HepG2 (cell line): ENCODE data around the gene CAPG. TPM values are rescaled to one million over a fixed set of nuclear protein-coding genes. Genes with fewer than 3 reads are reported as not detected.
A peak's percentile ranks its signal among the peaks of the same experiment; 100 is the strongest.

Experiments used
- AGO1 ChIP-seq: fragments of 200-400 bp; formaldehyde crosslinking; IDR thresholded peaks from 2 replicates; pipeline ENCODE4 v1.6.1; 2017; ENCODE audit warnings: mild to moderate bottlenecking, low read depth, low read length, moderate library complexity; ENCODE audit not compliant: poor library complexity, severe bottlenecking
- BCL3 ChIP-seq: sonication (generic); formaldehyde crosslinking; IDR thresholded peaks from 2 replicates; pipeline ENCODE4 v1.5.1; 2020; ENCODE audit warnings: mild to moderate bottlenecking, missing genetic modification reagents, moderate library complexity
- GFI1 ChIP-seq: sonication (generic); formaldehyde crosslinking; IDR thresholded peaks from 2 replicates; pipeline ENCODE4 v1.5.0; 2020; ENCODE audit warnings: missing genetic modification reagents, mild to moderate bottlenecking, borderline replicate concordance
- GTF2F1 ChIP-seq: fragments of 150-350 bp; IDR thresholded peaks from 2 replicates; pipeline ENCODE4 v1.6.1; 2014; ENCODE audit warnings: low read length
- HES4 ChIP-seq: sonication (generic); formaldehyde crosslinking; IDR thresholded peaks from 2 replicates; pipeline ENCODE4 v1.9.0; 2021; ENCODE audit warnings: mild to moderate bottlenecking, missing genetic modification reagents, borderline replicate concordance
- IRX3 ChIP-seq: sonication (generic); formaldehyde crosslinking; IDR thresholded peaks from 2 replicates; pipeline ENCODE4 v1.8.1; 2023; ENCODE audit warnings: mild to moderate bottlenecking, low read depth, missing genetic modification reagents, borderline replicate concordance
- KDM6A ChIP-seq: IDR thresholded peaks from 2 replicates; pipeline ENCODE4 v1.6.1; 2016; ENCODE audit warnings: low read depth
- POGZ ChIP-seq: sonication (generic); formaldehyde crosslinking; IDR thresholded peaks from 2 replicates; pipeline ENCODE4 v1.4.0; 2020; ENCODE audit warnings: mild to moderate bottlenecking, missing genetic modification reagents
- RXRB ChIP-seq: IDR thresholded peaks from 2 replicates; pipeline ENCODE4 v1.6.1; 2016; ENCODE audit warnings: borderline replicate concordance, missing genetic modification reagents, missing compliant biosample characterization
- SKI ChIP-seq: fragments of 450-650 bp; IDR thresholded peaks from one replicate; pipeline ENCODE4 v1.6.1; 2018; ENCODE audit warnings: mild to moderate bottlenecking; ENCODE audit not compliant: partially characterized antibody
- SNAPC5 ChIP-seq: sonication (generic); formaldehyde crosslinking; IDR thresholded peaks from 2 replicates; pipeline ENCODE4 v1.8.1; 2023; ENCODE audit warnings: mild to moderate bottlenecking, missing genetic modification reagents, borderline replicate concordance
- ZBTB14 ChIP-seq: sonication (generic); formaldehyde crosslinking; IDR thresholded peaks from 2 replicates; pipeline ENCODE4 v1.4.0; 2020; ENCODE audit warnings: missing genetic modification reagents
- ZC3H13 ChIP-seq: sonication (generic); formaldehyde crosslinking; IDR thresholded peaks from 2 replicates; pipeline ENCODE4 v1.8.1; 2023; ENCODE audit warnings: mild to moderate bottlenecking, missing genetic modification reagents, moderate library complexity
- ZNF20 ChIP-seq: sonication (generic); formaldehyde crosslinking; IDR thresholded peaks from 2 replicates; pipeline ENCODE4 v1.4.0; 2020; ENCODE audit warnings: mild to moderate bottlenecking, moderate library complexity, missing genetic modification reagents
- ZNF343 ChIP-seq: sonication (generic); formaldehyde crosslinking; IDR thresholded peaks from 2 replicates; pipeline ENCODE4 v1.4.0; 2020; ENCODE audit warnings: mild to moderate bottlenecking, missing genetic modification reagents
- ZNF503 ChIP-seq: sonication (generic); formaldehyde crosslinking; IDR thresholded peaks from 2 replicates; pipeline ENCODE4 v1.4.0; 2020; ENCODE audit warnings: missing genetic modification reagents
- ZNF549 ChIP-seq: sonication (generic); formaldehyde crosslinking; IDR thresholded peaks from 2 replicates; pipeline ENCODE4 v1.5.0; 2020; ENCODE audit warnings: missing genetic modification reagents
- ZNF639 ChIP-seq: conservative IDR thresholded peaks from 2 replicates; pipeline ENCODE4 v1.6.1; 2018; ENCODE audit warnings: missing genetic modification reagents
- ZNF720 ChIP-seq: sonication (generic); formaldehyde crosslinking; IDR thresholded peaks from 2 replicates; pipeline ENCODE4 v1.4.0; 2020; ENCODE audit warnings: missing genetic modification reagents
- ZNF737 ChIP-seq: sonication (generic); formaldehyde crosslinking; IDR thresholded peaks from 2 replicates; pipeline ENCODE4 v1.5.0; 2020; ENCODE audit warnings: missing genetic modification reagents, mild to moderate bottlenecking, borderline replicate concordance
- ZSCAN5A ChIP-seq: sonication (generic); formaldehyde crosslinking; IDR thresholded peaks from 2 replicates; pipeline ENCODE4 v1.8.0; 2022; ENCODE audit warnings: mild to moderate bottlenecking, missing genetic modification reagents, borderline replicate concordance
- ZZZ3 ChIP-seq: sonication (generic); formaldehyde crosslinking; IDR thresholded peaks from 2 replicates; pipeline ENCODE4 v1.4.0; 2020; ENCODE audit warnings: missing genetic modification reagents, mild to moderate bottlenecking, borderline replicate concordance
- polyA plus RNA-seq, 8 experiments: library from polyadenylated mRNA; depleted of rRNA in 3 of 8; stranded (reverse) in 7 of 8; unstranded in 1 of 8; fragments of >200 nt; fragmentation: Illumina TruSeq in 4 of 8; extraction: Trizol in 4 of 8; gene quantifications; 2 replicates each; pipeline versions ENCODE4 v1.2.1 to v1.2.3, GENCODE V29; 2011 to 2016; ENCODE audit warnings: low read depth in 4 of 8, missing spikeins in 1 of 8, mixed read lengths in 1 of 8; ENCODE audit not compliant: insufficient read depth in 1 of 8
- total RNA-seq, 5 experiments: library from RNA; depleted of rRNA; stranded (reverse); fragments of >200 nt; fragmentation: Illumina TruSeq; extraction: Trizol; gene quantifications; 2 replicates each; pipeline ENCODE4 v1.2.3, GENCODE V29; 2016; ENCODE audit warnings: low read depth in 1 of 5

CAPG gene
- total and polyA plus RNA-seq, 2 of the 13 experiments (the other 11 are each of a cell fraction or from before 2014, with no cell fraction given) = 12.7 to 18.2 TPM

GRCh38 chr2:85354286-85355072 is 55.7 kb downstream of the CAPG start, which contains the start of the genes ELMOD3 and RETSAT (continued):
- TF ChIP-seq ZBTB14 (no peak), GTF2F1 (peak; percentile 90), ZNF720 (CRISPR knock-in tag) (no peak), ZNF737 (CRISPR knock-in tag) (peak; percentile 94; the same call in 1 of the 2 replicates), ZZZ3 (CRISPR knock-in tag) (peak; percentile 95; the same call in 1 of the 2 replicates), ZSCAN5A (no peak), POGZ (CRISPR knock-in tag) (peak; percentile 78), ZNF503 (CRISPR knock-in tag) (peak; percentile 53), GFI1 (CRISPR knock-in tag) (peak; percentile 82), RXRB (CRISPR knock-in tag) (peak; percentile 87), AGO1 (no peak), ZNF639 (CRISPR knock-in tag) (0 out of 2 replicates have a peak, but pooled peaks have one; percentile 52), SNAPC5 (CRISPR knock-in tag) (no peak; the same call in 1 of the 2 replicates), BCL3 (CRISPR knock-in tag) (peak; percentile 92), ZNF20 (CRISPR knock-in tag) (peak; percentile 17; the same call in 1 of the 2 replicates), HES4 (CRISPR knock-in tag) (peak; percentile 98), ZNF549 (no peak), ZNF343 (CRISPR knock-in tag) (peak; percentile 92), SKI (peak; percentile 70), KDM6A (CRISPR knock-in tag) (peak; percentile 35; the same call in 1 of the 2 replicates), ZC3H13 (CRISPR knock-in tag) (peak; percentile 43; the same call in 1 of the 2 replicates), IRX3 (CRISPR knock-in tag) (peak; percentile 35; the same call in 1 of the 2 replicates)
